ENCODE results near the gene FOXS1. TPM values are rescaled to one million over a fixed set of nuclear protein-coding genes. Genes with fewer than 3 reads are reported as not detected.

FOXS1 gene
- total and polyA plus RNA-seq, 4 experiments from 2014 or later: not detected

GRCh38 chr20:31803552-31804291 lies 41.7 kb downstream of the FOXS1 start:
- Histone ChIP-seq H3K4me3 (ENCODE audit: low read length in 2 of 2) (no peak overlapping the region), H3K4me1 (ENCODE audit: insufficient read depth, low read length) (peaks cover 14% of the 10 kb centered on the region), H3K27ac (ENCODE audit: low read depth, low read length) (no peak overlapping the region), H3K27me3 (ENCODE audit: insufficient read depth, low read length) (no peaks in the 10 kb centered on the region), H3K9me3 (ENCODE audit: control insufficient read depth in 1 of 2, low read length in 2 of 2) (no peaks in the 10 kb centered on the region), H3K36me3 (ENCODE audit: insufficient read depth, low read length) (no peaks in the 10 kb centered on the region)
- ChIA-PET CTCF (ENCODE audit: partially characterized antibody) (no interaction called here), POLR2A (ENCODE audit: partially characterized antibody) (no interaction called here)
- no peaks in the 10 kb centered on the region for H3K36me3 Mint-ChIP-seq
- intact Hi-C loops (cut with micrococcal nuclease): no loop called here
- H3K27ac Mint-ChIP-seq: peak overlapping the region in 4 of 7 donors; percentile 29 to 62 (median 41)
- peak overlapping the region in 4 of 8 donors; percentile 21 to 47 (median 32) for H3K4me3 Mint-ChIP-seq
- peaks cover 12 to 18% (median 13%) of the 10 kb centered on the region in 4 donors for H3K4me1 Mint-ChIP-seq
- no peaks in the 10 kb centered on the region for H3K27me3 Mint-ChIP-seq
- peak in 1 of 5 donors; percentile 11 for DNase-seq
- H3K9me3 Mint-ChIP-seq: no peaks in the 10 kb centered on the region

GRCh38 chr20:31801508-31801907 lies 43.9 kb downstream of the FOXS1 start:
- Mint-ChIP-seq H3K9me3 (no peaks in the 10 kb centered on the region), H3K4me3 (no peak overlapping the region), H3K36me3 (no peaks in the 10 kb centered on the region), H3K4me1 (peaks cover 12 to 18% (median 13%) of the 10 kb centered on the region in 4 donors), H3K27me3 (no peaks in the 10 kb centered on the region), H3K27ac (peak overlapping the region in 1 of 7 donors; percentile 11)
- ChIA-PET POLR2A (ENCODE audit: partially characterized antibody) (no interaction called here), CTCF (ENCODE audit: partially characterized antibody) (no interaction called here)
- intact Hi-C loops (cut with micrococcal nuclease): no loop called here
- no peaks in the 10 kb centered on the region for H3K36me3 ChIP-seq (ENCODE audit: insufficient read depth, low read length)
- no peak for DNase-seq
- H3K4me1 ChIP-seq (ENCODE audit: insufficient read depth, low read length): peaks cover 14% of the 10 kb centered on the region
- no peak overlapping the region for H3K27ac ChIP-seq (ENCODE audit: low read depth, low read length)
- no peak overlapping the region for H3K4me3 ChIP-seq (ENCODE audit: low read length in 2 of 2)
- H3K27me3 ChIP-seq (ENCODE audit: insufficient read depth, low read length): no peaks in the 10 kb centered on the region
- no peaks in the 10 kb centered on the region for H3K9me3 ChIP-seq (ENCODE audit: control insufficient read depth in 1 of 2, low read length in 2 of 2)

GRCh38 chr20:31797364-31797763 lies 48.0 kb downstream of the FOXS1 start:
- H3K4me1 ChIP-seq (ENCODE audit: insufficient read depth, low read length): no peaks in the 10 kb centered on the region
- no peaks in the 10 kb centered on the region for H3K9me3 ChIP-seq (ENCODE audit: control insufficient read depth in 1 of 2, low read length in 2 of 2)
- no peak overlapping the region for H3K4me3 ChIP-seq (ENCODE audit: low read length in 2 of 2)
- H3K27ac Mint-ChIP-seq: no peak overlapping the region
- intact Hi-C loops (cut with micrococcal nuclease): no loop called here
- H3K27me3 Mint-ChIP-seq: no peaks in the 10 kb centered on the region
- H3K27ac ChIP-seq (ENCODE audit: low read depth, low read length): no peak overlapping the region
- POLR2A ChIA-PET (ENCODE audit: partially characterized antibody): no interaction called here
- no peaks in the 10 kb centered on the region for H3K36me3 ChIP-seq (ENCODE audit: insufficient read depth, low read length)
- no peak for DNase-seq
- H3K4me1 Mint-ChIP-seq: no peaks in the 10 kb centered on the region
- H3K36me3 Mint-ChIP-seq: no peaks in the 10 kb centered on the region
- no peaks in the 10 kb centered on the region for H3K9me3 Mint-ChIP-seq
- CTCF ChIA-PET (ENCODE audit: partially characterized antibody): interaction anchor here (0.9 kb wide), 1 partner anchor 11 kb away, joined by 4 read pairs; no protein-coding TSS in a partner anchor
- H3K27me3 ChIP-seq (ENCODE audit: insufficient read depth, low read length): no peaks in the 10 kb centered on the region
- H3K4me3 Mint-ChIP-seq: no peak overlapping the region

Other genes with a start within 250 kb of the FOXS1 start
- under 1 TPM in 1 of 2 experiments, not detected in 1; 0.50 TPM for gene ID1, start 240.3 kb downstream of the FOXS1 start, total RNA-seq
- 1 to 10 TPM in 1 of 2 donors, under 1 TPM in 1; 0.49 to 1.4 TPM for gene ID1, start 240.3 kb downstream of the FOXS1 start, polyA plus RNA-seq
- not detected for gene COX4I2, start 207.7 kb downstream of the FOXS1 start, total RNA-seq
- gene COX4I2, start 207.7 kb downstream of the FOXS1 start, polyA plus RNA-seq: not detected
- gene BCL2L1, start 122.7 kb downstream of the FOXS1 start, total RNA-seq: 10 to 100 TPM; 20.3 to 20.8 TPM
- gene BCL2L1, start 122.7 kb downstream of the FOXS1 start, polyA plus RNA-seq: 10 to 100 TPM; 22.8 to 26.1 TPM
- under 1 TPM; 0.30 to 0.44 TPM for gene TPX2, start 106.3 kb downstream of the FOXS1 start, total RNA-seq
- under 1 TPM; 0.76 to 0.85 TPM for gene TPX2, start 106.3 kb downstream of the FOXS1 start, polyA plus RNA-seq
- gene MYLK2, start 26.2 kb downstream of the FOXS1 start, total RNA-seq: not detected
- not detected for gene MYLK2, start 26.2 kb downstream of the FOXS1 start, polyA plus RNA-seq
- gene DUSP15, start 24.9 kb upstream of the FOXS1 start, total RNA-seq: not detected
- not detected for gene DUSP15, start 24.9 kb upstream of the FOXS1 start, polyA plus RNA-seq
- not detected for gene TTLL9, start 25.0 kb upstream of the FOXS1 start, total RNA-seq
- gene TTLL9, start 25.0 kb upstream of the FOXS1 start, polyA plus RNA-seq: under 1 TPM in 1 of 2 donors, not detected in 1; 0.25 TPM
- gene PDRG1, start 106.4 kb upstream of the FOXS1 start, total RNA-seq: 10 to 100 TPM; 12.6 to 13.8 TPM
- gene PDRG1, start 106.4 kb upstream of the FOXS1 start, polyA plus RNA-seq: 10 to 100 TPM; 12.7 to 16.8 TPM
- not detected for gene XKR7, start 122.5 kb upstream of the FOXS1 start, total RNA-seq
- gene XKR7, start 122.5 kb upstream of the FOXS1 start, polyA plus RNA-seq: not detected
- gene CCM2L, start 164.8 kb upstream of the FOXS1 start, total RNA-seq: not detected
- gene CCM2L, start 164.8 kb upstream of the FOXS1 start, polyA plus RNA-seq: not detected
- gene HCK, start 206.6 kb upstream of the FOXS1 start, total RNA-seq: 1 to 10 TPM; 1.0 to 1.3 TPM
- gene HCK, start 206.6 kb upstream of the FOXS1 start, polyA plus RNA-seq: under 1 TPM; 0.09 to 0.48 TPM

Data from CD4-positive, alpha-beta memory T cell (primary cell).